ENCODE results near the gene TNK1.
"Not testable (repeated sequence)": the region's sequence is repeated elsewhere in the genome, so short reads cannot be mapped to it uniquely, and the experiment has no call there.

TNK1 gene

DNA sequence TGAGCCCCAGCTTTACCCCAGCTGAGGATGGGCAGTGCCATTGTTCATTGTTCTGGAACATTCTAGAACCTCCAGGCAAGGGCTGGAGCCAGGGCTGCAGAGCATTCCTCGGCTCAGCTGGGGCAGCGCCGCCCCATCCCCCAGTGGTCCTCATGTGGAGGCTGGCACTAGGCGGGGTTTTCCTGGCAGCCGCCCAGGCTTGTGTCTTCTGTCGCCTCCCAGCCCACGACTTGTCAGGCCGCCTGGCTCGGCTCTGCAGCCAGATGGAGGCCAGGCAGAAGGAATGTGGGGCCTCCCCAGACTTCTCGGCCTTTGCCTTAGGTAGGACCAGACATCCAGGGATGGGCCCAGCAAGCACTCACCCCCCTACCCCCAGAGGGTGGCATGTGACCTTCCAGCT lies 25.8 kb upstream of the TNK1 start, which contains the start of gene TMEM95:
Gene TMEM95, plus strand, starts transcription at position 104 of the 400 bp plus-strand sequence. Its CDS starts 49 bp downstream, at position 153.
- peak in 43 of 51 donors; percentile 26 to 85 (median 59) for DNase-seq

DNA sequence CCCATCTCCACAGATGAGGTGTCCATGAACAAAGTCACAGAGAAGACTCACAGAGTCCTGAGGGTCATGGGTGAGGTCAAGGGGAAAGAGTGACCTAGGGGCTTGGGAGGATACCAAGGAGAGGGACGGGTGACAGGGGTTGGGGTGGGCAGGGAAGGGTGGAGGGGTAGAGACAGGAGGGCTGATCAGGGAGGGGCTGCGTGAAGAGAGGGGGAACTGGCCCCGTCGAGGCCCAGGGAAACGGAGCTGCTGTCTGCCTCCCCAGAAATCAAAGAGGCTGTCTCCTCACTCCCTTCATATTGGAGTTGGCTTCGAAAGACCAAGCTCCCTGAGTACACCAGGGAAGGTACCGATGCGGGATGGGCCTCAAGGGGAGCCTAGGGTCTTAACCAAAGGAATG lies 25.3 kb upstream of the TNK1 start:
- no peak for DNase-seq

GRCh38 chr17:7356072-7356549 lies 24.8 kb upstream of the TNK1 start:
- peak in 41 of 51 donors; percentile 12 to 83 (median 46) for DNase-seq

GRCh38 chr17:7356756-7357155 lies 24.1 kb upstream of the TNK1 start:
- DNase-seq, result no peak

DNA sequence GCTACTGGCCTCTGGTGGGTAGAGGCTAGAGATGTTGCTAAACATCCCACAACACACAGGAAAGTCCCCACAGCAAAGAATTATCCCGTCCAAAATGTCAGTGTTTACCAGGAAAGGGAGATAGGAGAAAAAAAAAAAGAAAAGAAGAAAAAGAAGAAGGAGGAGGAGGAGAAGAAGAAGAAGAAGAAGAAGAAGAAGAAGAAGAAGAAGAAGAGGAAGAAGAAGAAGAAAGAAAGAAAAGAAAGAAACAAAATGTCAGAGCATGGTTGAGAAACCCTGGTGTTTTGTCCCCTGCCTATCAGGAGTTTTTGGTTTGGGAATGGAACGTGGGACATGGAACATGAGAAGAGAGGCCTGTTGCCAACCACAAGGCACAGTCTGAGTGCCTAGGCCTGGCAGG lies 23.5 kb upstream of the TNK1 start:
- no peak for DNase-seq

- no peak for DNase-seq
Measured at GRCh38 chr17:7361906-7362305, 19.0 kb upstream of the TNK1 start.

DNA sequence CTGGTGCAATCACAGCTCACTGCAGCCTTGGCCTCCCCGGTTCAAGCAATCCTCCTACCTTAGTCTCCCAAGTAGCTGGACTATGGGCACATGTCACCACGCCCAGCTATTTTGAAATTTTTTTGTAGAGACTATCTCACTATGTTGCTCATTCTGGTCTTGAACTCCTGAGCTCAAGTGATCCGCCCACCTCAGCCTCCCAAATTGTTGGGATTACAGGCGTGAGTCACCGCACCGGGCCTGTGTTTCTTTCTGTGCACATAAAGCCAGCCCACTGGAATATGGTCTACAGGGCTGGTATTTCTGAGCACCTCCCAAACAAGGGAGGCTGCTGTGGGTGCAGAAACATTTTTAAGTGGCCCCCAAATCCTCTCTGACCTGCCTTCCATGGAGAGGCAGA lies 17.6 kb upstream of the TNK1 start:
- no peak for DNase-seq

- not testable (repeated sequence) for DNase-seq
Measured at GRCh38 chr17:7365963-7366362, 14.9 kb upstream of the TNK1 start.

- no peak for DNase-seq
Measured at GRCh38 chr17:7367083-7367482, 13.8 kb upstream of the TNK1 start.

GRCh38 chr17:7367918-7368598 lies 12.8 kb upstream of the TNK1 start:
- no peak for DNase-seq

DNA sequence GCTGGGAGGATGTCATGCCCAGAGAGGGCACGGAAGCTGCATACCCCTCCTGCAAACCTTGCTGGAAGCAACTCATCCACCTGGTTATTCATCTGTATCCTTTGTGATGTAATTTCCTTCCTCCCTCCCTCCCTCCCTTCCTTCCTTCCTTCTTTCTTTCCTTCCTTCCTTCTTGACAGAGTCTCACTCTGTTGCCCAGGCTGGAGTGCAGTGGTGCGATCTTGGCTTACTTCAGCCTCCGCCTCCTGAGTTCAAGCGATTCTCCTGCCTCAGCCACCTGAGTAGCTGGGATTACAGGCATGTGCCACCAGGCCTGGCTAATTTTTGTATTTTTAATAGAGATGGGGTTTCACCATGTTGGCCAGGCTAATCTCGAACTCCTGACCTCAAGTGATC lies 12.3 kb upstream of the TNK1 start:
- not testable (repeated sequence) for DNase-seq

DNA sequence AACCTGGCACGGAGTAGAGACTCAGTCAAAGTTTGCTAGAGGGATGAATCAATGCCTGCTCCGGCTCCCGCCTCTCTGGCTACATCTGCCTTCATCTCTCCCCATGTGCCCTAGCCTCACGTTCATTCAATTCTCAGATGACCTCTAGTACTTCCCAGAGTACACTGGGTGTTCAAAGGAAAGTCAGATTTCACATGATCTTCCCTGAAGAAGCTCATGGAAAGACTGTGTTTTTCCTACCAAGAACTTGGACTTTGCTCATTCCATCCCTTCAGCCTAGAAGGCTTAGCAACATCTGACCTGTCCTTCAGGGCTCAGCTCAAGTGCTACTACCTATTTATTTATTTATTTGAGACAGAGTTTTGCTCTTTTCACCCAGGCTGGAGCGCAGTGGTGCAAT lies 11.1 kb upstream of the TNK1 start:
- DNase-seq, result no peak

- no peak for DNase-seq
Measured at GRCh38 chr17:7370853-7371252, 10.0 kb upstream of the TNK1 start.

DNA sequence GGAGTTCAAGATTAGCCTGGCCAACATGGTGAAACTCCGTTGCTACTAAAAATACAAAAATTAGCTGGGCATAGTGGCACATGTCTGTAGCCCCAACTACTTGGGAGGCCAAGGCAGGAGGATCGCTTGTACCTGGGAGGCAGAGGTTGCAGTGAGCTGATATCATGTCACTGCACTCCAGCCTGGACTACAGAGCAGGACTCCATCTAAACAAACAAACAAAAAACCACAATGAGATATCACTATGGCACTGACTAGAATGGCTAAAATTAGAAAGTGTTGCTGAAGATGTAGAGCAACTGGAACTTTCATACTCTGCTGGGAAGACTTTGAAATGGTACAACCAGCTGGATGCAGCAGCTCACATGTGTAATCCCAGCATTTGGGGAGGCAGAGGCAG lies 6.5 kb upstream of the TNK1 start:
- no peak for DNase-seq

DNA sequence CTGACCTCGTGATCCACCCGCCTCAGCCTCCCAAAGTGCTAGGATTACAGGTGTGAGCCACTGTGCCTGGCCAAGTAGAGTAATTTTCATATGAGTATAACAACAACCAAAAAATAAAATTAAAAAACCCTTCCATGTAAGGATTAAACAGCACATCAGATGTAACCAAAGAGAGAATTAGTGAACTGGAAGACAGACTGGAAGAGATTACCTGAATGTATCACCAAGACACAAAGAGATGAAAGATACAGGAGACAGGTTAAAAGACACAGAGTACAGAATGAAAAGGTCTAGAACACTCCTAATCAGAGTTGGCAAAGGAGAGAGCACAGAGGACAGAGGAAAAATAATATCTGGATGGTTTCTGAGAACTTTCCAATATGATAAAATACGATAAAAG lies 1.8 kb upstream of the TNK1 start:
- no peak for DNase-seq

DNA sequence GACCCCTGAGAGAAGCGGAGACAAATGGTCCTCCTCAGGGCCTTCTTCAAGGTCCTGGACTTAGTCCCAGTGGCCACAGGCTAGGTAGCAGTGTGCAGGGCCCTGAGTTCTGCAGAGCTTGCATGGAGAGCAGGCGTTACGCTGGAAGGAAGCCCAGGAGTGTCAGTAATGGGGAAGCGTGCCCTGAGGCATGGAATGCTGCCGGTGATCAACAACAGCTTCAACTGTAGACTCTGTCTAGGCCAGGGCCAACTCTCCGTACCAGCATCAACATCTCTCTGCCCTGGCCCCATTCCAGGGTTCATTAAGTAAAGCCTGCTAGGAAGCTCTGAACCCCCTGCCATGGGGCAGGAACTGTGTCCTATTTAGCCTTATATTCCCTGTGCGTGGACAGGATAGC lies 568 bp upstream of the TNK1 start:
- peak in 2 of 51 donors; percentile 7 to 12 for DNase-seq

DNA sequence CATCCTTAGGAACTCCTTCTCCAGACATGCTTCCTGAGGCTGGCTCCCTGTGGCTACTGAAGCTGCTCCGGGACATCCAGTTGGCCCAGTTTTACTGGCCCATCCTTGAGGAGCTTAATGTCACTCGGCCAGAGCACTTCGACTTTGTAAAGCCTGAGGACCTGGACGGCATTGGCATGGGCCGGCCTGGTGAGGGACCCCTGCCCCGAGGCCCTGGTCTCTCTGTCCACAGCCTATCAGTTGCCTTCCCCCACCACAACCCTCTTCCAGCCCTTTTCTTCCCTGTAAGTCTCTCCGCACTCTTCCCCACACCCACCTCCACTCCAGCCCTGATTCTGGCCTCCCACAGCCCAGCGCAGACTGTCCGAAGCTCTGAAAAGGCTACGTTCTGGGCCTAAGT lies 2.0 kb downstream of the TNK1 start:
- no peak for DNase-seq

- DNase-seq, result no peak
Measured at GRCh38 chr17:7383371-7383741, 2.5 kb downstream of the TNK1 start.

GRCh38 chr17:7383742-7384488 lies 3.0 kb downstream of the TNK1 start:
- peak in 15 of 51 donors; percentile 17 to 74 (median 32) for DNase-seq

- no peak for DNase-seq
Measured at GRCh38 chr17:7384489-7385081, 3.7 kb downstream of the TNK1 start.

DNA sequence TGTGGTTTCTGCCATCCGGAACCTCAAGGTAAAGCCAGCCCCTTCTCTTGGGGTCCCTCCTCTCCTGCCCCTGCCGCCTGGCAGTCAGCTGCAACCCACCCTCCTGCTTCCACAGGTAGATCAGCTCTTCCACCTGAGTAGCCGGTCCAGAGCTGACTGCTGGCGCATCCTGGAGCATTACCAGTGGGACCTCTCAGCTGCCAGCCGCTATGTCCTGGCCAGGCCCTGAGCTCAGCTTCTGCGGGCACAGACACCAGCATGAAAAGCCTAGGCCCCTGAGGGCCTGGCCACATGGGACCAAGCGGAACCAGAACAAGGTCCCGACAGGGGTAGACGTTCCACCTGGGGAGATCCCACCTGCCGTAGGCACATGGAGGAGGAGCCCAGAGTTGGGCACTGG lies 8.0 kb downstream of the TNK1 start:
- no peak for DNase-seq
